ENCODE measurements around the gene SLC30A4.
"Not testable (repeated sequence)": the region's sequence is repeated elsewhere in the genome, so short reads cannot be mapped to it uniquely, and the experiment has no call there.

SLC30A4 gene

DNA sequence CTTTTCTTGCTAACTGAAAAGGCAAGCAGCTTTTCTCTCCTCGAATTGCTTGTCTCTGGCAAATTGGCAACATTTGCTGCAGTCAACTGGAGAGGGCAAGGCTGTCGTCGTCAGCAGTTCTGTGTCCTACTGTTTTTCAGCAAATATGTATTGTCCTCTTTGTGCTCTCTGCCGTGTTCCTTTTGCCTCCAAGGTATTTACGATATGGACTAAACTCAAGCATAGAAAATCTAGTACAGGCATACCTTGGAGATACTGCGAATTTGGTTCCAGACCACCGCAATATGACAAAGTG is 558 bp upstream of the SLC30A4 start:
- intact Hi-C loops (cut with DNase I): loop anchor here (2.0 to 5.0 kb wide), 3 partner anchors 64 to 89 kb away; partner anchors contain the start of gene BLOC1S6
- DNase-seq: no peak

DNA sequence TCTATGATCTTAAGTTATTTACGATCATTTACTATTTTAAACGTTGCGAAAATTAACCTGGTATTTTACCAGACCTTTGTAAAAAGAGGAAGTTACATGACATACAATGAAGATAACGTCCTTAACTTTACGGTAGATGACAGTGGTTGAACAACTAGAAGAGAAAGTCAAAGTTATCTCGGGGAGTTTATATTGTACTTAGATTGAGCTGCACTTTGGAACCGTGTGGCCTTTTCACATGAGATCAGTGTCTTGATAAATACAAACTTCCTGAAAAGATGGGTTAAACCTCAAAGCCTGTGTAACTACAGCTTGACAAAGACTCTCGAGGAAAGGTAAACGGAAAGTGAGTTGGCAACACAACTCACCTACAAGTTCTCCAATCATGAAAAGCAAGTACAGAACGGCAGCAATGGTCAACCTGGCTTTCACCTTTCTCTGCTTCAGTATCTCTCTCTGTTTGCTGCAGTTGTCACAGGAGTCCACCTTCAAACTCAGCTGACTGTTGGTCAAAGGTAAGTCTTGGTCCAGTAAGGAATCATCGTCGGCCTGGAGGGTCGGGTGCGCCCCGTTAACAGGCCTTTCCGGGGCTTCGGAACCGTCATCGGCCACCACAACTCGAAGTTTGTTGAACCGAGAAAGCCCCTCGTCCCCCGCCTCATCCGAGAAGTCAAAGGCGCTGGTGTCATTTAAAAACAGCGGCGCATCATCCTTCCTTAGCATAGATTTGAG is 793 bp downstream of the SLC30A4 start:
- peak in 4 of 42 donors; percentile 6 to 23 (median 15) for DNase-seq
- intact Hi-C loops (cut with DNase I): loop anchor here (2.0 to 5.0 kb wide), 3 partner anchors 64 to 91 kb away; partner anchors contain the start of gene BLOC1S6

DNA sequence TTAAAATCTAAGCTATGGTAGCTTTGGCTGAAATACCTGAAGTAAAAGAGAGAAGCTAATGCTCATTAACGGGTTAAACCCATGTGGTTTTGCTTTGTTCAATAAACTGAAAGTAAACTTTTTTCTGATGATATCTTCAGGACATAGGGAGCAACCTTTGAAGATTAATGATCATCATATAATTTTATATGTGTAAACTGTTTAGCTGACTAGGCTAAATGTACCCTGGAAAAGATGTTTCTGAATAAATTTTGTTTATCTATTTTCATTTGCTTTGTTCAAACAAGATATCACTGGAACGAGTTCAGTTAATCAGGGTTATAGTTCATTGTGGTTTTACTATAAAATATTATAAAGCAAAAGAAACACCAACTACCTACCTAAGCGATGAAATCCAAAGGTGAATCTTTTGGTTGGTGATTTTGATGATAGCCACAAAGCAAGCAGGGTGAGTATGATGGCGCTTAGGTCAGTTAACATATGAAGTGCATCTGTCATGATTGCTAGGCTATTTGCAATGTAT is 11.7 kb downstream of the SLC30A4 start:
- no peak for DNase-seq
- intact Hi-C loops (cut with DNase I): no loop called here

DNA sequence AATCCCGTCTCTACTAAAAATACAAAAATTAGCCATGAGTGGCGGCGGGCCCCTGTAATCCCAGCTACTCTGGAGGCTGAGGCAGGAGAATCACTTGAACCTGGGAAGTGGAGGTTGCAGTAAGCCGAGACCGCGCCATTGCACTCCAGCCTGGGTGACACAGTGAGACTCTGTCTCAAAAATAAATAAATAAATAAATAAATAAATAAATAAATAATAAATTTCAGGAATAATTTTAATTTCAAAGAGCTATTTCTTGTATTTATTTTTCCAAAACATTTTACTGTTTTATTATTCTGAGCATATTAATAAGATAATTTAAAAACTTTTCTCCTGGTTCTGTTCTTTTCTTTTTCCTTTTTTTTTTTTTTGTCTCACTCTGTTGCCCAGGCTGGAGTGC is 15.4 kb downstream of the SLC30A4 start:
- intact Hi-C loops (cut with DNase I); DNase-seq: not testable (repeated sequence)

DNA sequence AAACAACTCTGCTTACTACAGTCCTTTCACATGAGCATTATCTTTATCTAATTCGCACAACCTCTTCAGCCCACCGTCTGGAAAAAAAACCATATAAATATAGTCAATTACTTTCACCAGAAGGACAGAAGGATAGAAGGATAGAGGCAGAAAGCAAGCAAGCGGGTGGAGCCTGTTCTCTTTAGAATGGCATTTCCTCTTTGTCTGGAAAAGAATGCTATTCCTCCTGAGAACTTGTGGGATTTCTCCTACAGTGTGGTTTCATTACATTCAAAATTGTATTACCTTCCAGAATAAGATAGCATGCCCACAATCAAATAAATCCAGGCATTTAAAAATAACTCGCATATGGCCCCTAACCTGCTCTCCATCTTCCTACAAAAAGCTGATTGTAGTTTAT is 23.1 kb downstream of the SLC30A4 start:
- intact Hi-C loops (cut with DNase I): no loop called here
- DNase-seq: no peak

DNA sequence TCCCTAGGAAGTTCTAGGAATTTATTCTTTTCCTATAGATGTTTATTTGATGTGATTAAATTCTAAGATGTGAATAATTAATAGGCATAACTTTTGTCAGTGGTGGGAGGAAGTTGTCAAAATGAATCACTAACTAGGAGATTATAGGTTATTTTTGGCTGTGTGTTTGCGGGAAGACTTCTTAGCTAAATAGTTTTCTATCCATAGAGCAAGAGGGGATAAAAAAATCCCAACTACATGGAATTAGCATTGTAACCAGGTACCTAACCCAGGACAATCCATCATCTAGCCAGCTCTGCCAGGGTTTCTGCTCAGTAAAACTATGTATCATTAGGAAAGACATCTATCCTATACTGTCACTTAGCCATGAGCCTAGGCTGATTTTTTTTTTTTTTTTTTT is 23.9 kb downstream of the SLC30A4 start:
- DNase-seq: no peak
- intact Hi-C loops (cut with DNase I): no loop called here

DNA sequence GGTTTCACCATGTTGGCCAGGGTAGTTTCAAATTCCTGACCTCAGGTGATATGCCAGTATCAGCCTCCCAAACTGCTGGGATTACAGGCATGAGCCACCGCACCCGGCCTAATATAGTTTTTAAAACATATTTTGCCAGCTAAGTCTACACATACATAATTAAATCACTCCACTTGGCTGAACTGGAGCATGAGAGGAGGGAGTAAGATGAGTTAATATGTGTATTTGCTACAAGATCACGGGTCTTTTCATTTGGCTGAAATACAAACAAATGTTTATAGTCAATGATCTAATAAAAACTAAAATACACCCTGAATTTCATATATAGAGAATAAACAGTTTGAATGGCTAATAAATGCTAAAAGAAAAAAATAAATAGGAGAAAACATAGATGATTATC is 25.3 kb downstream of the SLC30A4 start:
- no peak for DNase-seq
- intact Hi-C loops (cut with DNase I): no loop called here

DNA sequence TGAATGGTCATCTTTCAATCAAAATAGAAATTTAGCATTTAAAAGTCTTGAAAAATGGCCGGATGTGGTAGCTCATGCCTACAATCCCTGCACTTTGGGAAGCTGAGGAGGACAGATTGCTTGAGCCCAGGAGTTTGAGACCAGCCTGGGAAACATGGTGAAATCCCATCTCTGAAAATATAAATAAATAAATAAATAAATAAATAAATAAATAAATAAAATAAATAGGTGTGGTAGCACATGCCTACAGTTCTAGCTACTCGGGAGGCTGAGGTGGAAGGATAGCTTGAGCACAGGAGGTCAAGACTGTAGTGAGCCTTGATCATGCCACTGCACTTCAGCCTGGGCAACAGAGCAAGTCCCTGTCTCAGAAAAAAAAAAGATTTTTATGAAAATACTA is 25.9 kb downstream of the SLC30A4 start:
- intact Hi-C loops (cut with DNase I): no loop called here
- DNase-seq: no peak

DNA sequence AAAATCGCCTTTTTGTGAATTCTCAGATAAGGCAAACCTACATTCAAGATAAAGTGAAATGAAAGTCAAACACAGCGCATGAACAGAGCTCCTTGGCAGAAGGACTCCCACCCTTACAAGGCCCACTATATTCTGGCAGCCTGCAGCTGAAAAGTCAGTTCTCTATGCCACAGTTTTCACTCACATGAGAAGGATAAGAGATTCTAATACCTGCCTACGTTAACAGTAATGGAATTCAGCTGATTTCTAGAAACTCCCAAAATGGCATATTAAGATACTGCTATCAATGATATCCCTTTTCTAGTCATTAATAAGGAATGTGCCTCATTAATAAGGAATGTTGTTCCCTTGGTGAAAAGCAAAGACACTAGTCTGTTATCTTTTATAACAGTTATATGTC is 27.0 kb downstream of the SLC30A4 start:
- peak in 6 of 42 donors; percentile 18 to 50 (median 28) for DNase-seq
- intact Hi-C loops (cut with DNase I): no loop called here

DNA sequence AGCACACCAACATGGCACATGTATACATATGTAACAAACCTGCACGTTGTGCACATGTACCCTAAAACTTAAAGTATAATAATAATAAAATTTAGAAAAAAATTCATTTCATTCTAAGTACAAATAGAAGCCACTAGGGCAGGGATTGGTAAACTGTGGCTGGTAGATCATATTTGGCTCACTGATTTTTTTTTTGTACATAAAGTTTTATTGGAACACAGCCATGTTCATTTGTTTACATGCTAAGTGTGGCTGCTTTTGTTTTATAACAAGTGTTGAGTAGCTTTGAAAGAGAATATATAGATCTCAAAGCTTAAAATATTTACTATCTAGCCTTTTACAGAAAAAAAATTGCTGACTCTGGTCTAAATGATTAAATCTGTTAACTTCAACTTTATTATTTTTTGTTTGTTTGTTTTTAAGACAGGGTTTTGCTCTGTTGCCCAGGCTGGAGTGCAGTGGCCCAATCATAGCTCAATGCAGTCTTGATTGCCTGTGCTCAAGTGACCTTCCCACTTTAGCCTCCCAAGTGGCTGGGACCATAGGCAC is 32.8 kb downstream of the SLC30A4 start:
- intact Hi-C loops (cut with DNase I): no loop called here
- DNase-seq: no peak

DNA sequence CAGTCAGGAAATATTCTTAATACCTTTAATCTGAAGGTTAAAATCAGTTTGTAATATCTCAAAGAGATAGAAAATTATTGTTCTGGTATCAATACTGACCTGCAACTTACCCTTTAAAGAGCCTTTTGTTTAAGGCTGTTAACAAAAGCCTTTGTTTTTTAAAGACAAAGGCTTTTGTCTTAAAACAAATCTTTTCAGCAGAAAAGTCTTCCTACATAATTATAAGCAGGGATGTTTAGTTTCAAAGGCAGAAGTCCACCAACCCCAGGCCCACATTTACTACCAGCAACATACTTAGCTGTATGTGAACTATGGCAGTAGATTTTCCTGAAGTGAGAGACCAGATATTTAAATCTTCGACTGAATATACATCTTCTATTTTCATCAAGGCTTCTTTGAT is 36.2 kb downstream of the SLC30A4 start:
- intact Hi-C loops (cut with DNase I): no loop called here

DNA sequence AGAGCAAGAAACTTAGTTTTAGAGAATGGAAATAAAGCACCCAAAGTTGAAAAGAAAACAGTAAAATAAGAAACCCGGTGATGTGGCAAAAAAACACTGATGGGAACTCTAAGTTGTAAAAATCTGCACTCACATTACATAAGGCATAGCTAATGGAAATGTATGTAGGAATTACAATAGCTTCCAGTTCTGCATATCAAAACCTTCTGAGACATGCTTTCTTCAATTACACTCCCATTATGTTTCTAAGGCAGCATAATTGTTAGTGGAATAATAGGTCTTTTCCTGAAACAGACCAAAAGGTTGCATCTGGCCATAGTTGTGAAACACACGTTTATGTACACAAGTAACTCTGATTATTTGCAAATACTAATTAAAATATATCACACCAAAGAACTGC is 41.4 kb downstream of the SLC30A4 start:
- intact Hi-C loops (cut with DNase I): no loop called here
- no peak for DNase-seq

More for the DNA sequence above, 36.2 kb downstream of the SLC30A4 start:
- DNase-seq: no peak

DNA sequence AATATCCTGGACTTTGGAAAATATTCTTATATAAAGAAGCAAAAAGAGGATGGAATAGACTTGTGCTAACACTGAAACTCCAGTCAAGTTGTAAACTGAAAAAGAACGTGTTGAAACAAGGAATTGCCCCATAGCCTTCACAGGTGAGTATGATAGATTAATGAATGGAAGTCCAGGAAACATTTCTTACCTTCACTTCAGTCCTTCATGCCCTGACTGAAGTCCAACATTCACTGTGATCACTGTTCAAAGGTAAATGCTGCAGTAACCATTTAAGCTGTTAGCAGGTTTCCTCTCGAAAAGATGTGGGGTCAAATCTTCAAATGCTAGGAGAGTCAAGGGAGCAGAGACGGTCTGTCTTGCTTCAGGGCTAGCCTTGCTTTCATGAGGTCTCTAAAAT is 46.1 kb downstream of the SLC30A4 start:
- DNase-seq: no peak
- intact Hi-C loops (cut with DNase I): no loop called here

DNA sequence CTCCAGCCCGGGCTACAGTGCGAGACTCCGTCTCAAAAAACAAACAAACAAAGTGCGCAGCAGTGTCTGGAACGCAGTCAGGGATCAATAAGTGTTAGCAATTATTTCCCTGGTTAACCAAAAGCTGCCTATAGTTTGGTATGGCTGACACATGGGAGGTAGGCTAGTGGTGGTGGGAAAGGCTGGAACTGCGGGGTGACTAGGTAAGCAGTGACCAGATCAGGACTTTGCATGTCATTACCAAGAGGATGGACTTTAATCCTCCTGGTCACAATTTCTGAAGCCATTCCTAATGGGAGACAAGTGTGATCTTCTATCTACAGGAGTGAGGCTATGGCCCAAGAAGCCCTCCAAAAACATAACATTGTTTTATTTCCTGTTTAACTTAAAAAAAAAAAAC is 47.8 kb downstream of the SLC30A4 start:
- intact Hi-C loops (cut with DNase I): no loop called here
- DNase-seq: peak in 1 of 42 donors; percentile 6

DNA sequence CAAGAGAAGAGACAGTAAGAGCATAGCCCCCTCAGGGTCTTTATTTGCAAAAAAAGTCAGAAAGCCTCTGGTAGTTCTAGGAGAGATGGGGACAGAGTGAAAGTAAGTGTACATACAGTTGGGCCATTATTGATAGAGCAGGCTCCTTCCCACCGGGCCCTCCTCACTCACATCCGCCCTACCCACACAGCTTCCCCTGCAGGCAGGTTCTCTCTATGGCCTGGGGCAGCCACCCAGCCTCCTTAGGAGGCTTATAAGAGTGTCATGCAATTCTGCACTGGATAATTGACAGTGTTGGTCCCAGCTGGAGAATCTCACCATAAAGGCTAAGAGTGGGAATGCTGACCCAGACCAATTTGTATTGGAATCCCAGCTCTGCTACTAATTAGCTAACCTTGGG is 49.5 kb downstream of the SLC30A4 start:
- intact Hi-C loops (cut with DNase I): no loop called here
- peak in 2 of 42 donors; percentile 26 to 28 for DNase-seq

DNA sequence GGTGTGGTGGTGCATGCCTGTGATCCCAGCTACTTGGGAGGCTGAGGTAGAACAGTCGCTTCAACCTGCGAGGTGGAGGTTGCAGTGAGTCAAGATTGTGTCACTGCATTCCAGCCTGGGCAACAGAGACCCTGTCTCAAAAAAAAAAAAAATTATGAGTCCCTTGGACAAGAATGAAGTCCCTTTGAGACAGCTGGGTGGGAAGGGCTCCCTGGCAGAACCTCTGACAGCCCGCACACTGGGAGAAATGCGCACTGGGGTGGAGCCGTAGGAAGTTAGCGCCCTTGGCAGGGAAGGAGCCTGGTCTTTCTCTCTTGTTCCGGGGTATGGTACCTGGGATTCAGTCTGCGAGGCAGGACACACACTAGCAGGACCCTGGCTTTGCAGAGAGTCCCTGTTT is 51.4 kb downstream of the SLC30A4 start:
- intact Hi-C loops (cut with DNase I): no loop called here
- DNase-seq: peak in 2 of 42 donors; percentile 23 to 30

DNA sequence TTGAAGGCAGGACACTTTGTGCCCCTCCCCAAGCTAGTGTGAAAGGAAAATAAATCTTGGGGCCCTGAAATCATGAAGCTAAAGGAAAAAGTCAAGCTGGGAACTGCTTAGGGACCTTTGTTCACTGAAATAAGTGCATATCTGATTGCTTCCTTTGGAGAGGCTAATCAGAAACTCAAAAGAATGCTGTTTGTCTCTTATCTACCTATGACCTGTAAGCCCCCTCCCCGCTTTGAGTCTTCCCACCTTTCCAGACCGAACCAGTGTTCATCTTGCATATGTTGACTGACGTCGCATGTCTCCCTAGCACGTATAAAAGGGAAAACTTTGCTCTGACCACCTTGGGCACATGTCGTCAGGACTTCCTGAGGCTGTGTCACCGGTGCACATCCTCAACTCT is 53.1 kb downstream of the SLC30A4 start:
- peak in 2 of 42 donors; percentile 33 to 36 for DNase-seq
- intact Hi-C loops (cut with DNase I): no loop called here

DNA sequence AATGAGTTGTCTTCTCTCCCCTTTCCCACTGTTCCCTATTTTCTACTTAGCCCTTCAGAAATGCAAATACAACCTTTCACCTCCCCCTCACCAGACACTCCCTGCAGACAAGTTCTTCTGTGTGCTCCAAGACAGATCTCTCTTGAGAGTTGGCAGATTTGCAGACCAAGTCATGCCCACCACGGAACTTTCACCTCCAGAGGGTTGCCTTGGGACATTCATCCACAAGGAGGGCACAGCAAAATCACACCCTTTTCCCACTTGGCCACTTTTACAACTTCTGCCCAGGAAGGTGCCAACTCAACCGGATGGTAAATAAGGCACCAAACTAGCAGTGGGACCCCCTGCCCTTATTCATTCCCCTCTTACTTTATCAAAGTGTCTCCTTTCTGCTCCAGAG is 53.5 kb downstream of the SLC30A4 start:
- DNase-seq: peak in 3 of 42 donors; percentile 23 to 42 (median 39)
- intact Hi-C loops (cut with DNase I): no loop called here

DNA sequence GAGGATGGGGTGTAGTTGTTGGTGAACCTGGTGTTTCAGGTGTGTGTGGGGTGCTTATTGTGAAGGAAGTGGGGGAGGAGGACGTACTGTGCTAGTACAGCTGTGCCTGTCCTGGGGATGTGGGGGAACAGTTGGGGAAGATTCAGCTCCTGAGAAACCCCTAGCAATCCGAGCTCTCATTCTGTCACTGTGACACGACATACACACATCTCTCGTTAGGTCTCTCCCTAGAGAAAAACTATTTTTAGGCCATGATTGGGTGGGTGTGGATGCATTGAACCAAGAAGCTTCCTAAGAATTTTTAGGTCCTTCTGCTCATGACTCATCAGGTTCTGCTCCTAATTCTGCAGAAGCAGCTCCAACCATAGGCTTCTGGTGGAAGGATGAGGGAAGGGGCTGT is 54.3 kb downstream of the SLC30A4 start:
- peak; percentile 28 to 92 (median 73) for DNase-seq
- intact Hi-C loops (cut with DNase I): no loop called here

DNA sequence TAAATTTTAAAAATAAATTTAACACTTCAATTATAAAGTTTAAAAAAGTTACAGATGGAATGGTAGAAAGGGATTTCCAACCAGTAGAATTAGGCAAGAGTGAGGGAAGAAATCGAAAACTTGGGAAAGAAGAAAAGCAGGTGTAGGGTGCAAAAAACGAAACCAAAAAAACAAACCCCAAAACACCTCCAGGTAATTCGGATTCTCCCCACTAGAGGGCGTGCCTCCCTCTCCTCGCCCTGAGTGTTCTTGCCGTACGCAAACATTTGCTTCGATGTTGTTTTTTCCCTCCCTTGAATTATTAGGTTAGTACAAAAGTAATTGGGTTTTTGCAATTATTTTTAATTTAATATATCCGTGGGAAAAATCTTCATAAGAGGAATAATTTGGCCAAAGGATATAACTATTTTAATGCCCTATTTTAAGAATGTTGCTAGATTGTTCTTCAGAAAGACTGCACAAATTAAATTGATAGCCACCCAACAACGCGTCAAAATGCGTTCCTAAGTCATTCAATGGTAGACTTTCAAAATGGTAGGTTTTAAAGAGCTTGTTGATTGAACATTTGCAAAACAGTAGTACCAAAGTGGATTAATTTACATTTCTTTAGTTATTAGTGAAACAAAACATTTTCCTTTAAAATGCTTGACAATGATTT is 63.7 kb downstream of the SLC30A4 start:
- peak; percentile 47 to 94 (median 85) for DNase-seq
- intact Hi-C loops (cut with DNase I): loop anchor here (2.0 to 10.0 kb wide), 4 partner anchors 54 to 156 kb away; partner anchors contain the start of genes BLOC1S6 and SLC30A4
